ENCODE data around the gene SLC34A3.

The SLC34A3 gene

GRCh38 chr9:137234055-137234697, 3.5 kb downstream of the SLC34A3 start:
- no peaks in the 10 kb centered on the region for H3K36me3 ChIP-seq (ENCODE audit: insufficient read depth, low read length)
- no peak overlapping the region for H3K4me2 ChIP-seq (ENCODE audit: low read length)
- TF ChIP-seq EZH2 (IDR thresholded peaks at IDR 0.05; ENCODE audit: borderline replicate concordance, low read length), result no peak
- no peak for TF ChIP-seq CTCF (IDR thresholded peaks at IDR 0.05; ENCODE audit: low read length)
- H3K9ac ChIP-seq (ENCODE audit: low read length), result no peak overlapping the region
- no peak overlapping the region for H3K4me3 ChIP-seq (ENCODE audit: low read depth, low read length, poor library complexity, severe bottlenecking)
- H3K9me3 ChIP-seq (ENCODE audit: low read length), result no peaks in the 10 kb centered on the region
- no peak overlapping the region for H2AFZ ChIP-seq (ENCODE audit: low read length)
- no peaks in the 10 kb centered on the region for H4K20me1 ChIP-seq (ENCODE audit: insufficient read depth, low read length)
- no peak overlapping the region for H3K27ac ChIP-seq (ENCODE audit: low read depth, low read length, poor library complexity, severe bottlenecking)
- H3K9me2 ChIP-seq (ENCODE audit: low read depth, low read length), result no peaks in the 10 kb centered on the region
- H3K4me1 ChIP-seq (ENCODE audit: insufficient read depth, low read length, severe bottlenecking), result peaks cover 14% of the 10 kb centered on the region
- no peaks in the 10 kb centered on the region for H3K79me2 ChIP-seq (ENCODE audit: insufficient read depth, low read length)
- H3F3A ChIP-seq (ENCODE audit: insufficient read depth, low read length), result no peaks in the 10 kb centered on the region
- peaks cover 9% of the 10 kb centered on the region; the same call in 1 of the 2 replicates for H3K27me3 ChIP-seq (ENCODE audit: insufficient read depth, low read length)

- no peak overlapping the region for H3K27ac ChIP-seq (ENCODE audit: low read depth, low read length, poor library complexity, severe bottlenecking)
- TF ChIP-seq CTCF (IDR thresholded peaks at IDR 0.05; ENCODE audit: low read length) (no peak), EZH2 (IDR thresholded peaks at IDR 0.05; ENCODE audit: borderline replicate concordance, low read length) (no peak)
- peaks cover 9% of the 10 kb centered on the region; the same call in 1 of the 2 replicates for H3K27me3 ChIP-seq (ENCODE audit: insufficient read depth, low read length)
- no peak overlapping the region for H3K4me3 ChIP-seq (ENCODE audit: low read depth, low read length, poor library complexity, severe bottlenecking)
- H4K20me1 ChIP-seq (ENCODE audit: insufficient read depth, low read length), result no peaks in the 10 kb centered on the region
- no peaks in the 10 kb centered on the region for H3K9me2 ChIP-seq (ENCODE audit: low read depth, low read length)
- no peak overlapping the region for H3K4me2 ChIP-seq (ENCODE audit: low read length)
- no peaks in the 10 kb centered on the region for H3K9me3 ChIP-seq (ENCODE audit: low read length)
- peaks cover 19% of the 10 kb centered on the region for H3K4me1 ChIP-seq (ENCODE audit: insufficient read depth, low read length, severe bottlenecking)
- no peak overlapping the region for H2AFZ ChIP-seq (ENCODE audit: low read length)
- no peaks in the 10 kb centered on the region for H3F3A ChIP-seq (ENCODE audit: insufficient read depth, low read length)
- H3K36me3 ChIP-seq (ENCODE audit: insufficient read depth, low read length), result no peaks in the 10 kb centered on the region
- no peak overlapping the region for H3K9ac ChIP-seq (ENCODE audit: low read length)
- no peaks in the 10 kb centered on the region for H3K79me2 ChIP-seq (ENCODE audit: insufficient read depth, low read length)
These were observed 4.2 kb downstream of the SLC34A3 start for GRCh38 chr9:137234758-137235423.

GRCh38 chr9:137235424-137236237, 4.9 kb downstream of the SLC34A3 start:
- Histone ChIP-seq H3K36me3 (ENCODE audit: insufficient read depth, low read length) (no peaks in the 10 kb centered on the region), H3K4me1 (ENCODE audit: insufficient read depth, low read length, severe bottlenecking) (peaks cover 19% of the 10 kb centered on the region), H4K20me1 (ENCODE audit: insufficient read depth, low read length) (no peaks in the 10 kb centered on the region), H3K27me3 (ENCODE audit: insufficient read depth, low read length) (peaks cover 5% of the 10 kb centered on the region; the same call in 1 of the 2 replicates), H3K4me3 (ENCODE audit: low read depth, low read length, poor library complexity, severe bottlenecking) (no peak overlapping the region), H3K9me3 (ENCODE audit: low read length) (no peaks in the 10 kb centered on the region), H3F3A (ENCODE audit: insufficient read depth, low read length) (no peaks in the 10 kb centered on the region), H3K9ac (ENCODE audit: low read length) (no peak overlapping the region), H3K27ac (ENCODE audit: low read depth, low read length, poor library complexity, severe bottlenecking) (no peak overlapping the region), H3K4me2 (ENCODE audit: low read length) (no peak overlapping the region; the same call in 1 of the 2 replicates), H2AFZ (ENCODE audit: low read length) (no peak overlapping the region), H3K79me2 (ENCODE audit: insufficient read depth, low read length) (no peaks in the 10 kb centered on the region), H3K9me2 (ENCODE audit: low read depth, low read length) (no peaks in the 10 kb centered on the region)
- TF ChIP-seq CTCF (IDR thresholded peaks at IDR 0.05; ENCODE audit: low read length), result peak; percentile 24; the same call in 1 of the 2 replicates
- no peak for TF ChIP-seq EZH2 (IDR thresholded peaks at IDR 0.05; ENCODE audit: borderline replicate concordance, low read length)
